HG02852 (cell line): Measurements from ENCODE around the gene RREB1.
"Not testable (repeated sequence)": the region's sequence is repeated elsewhere in the genome, so short reads cannot be mapped to it uniquely, and the experiment has no call there.

ENCODE experiments used
- ATAC-seq: cut with Tn5 transposase; IDR thresholded peaks from one replicate; pipeline ENCODE4 v1.9.1; 2021; ENCODE audit warnings: mild to moderate bottlenecking, moderate library complexity; ENCODE audit not compliant: unreplicated experiment

The RREB1 gene

GRCh38 chr6:7143476-7143974, 35.8 kb downstream of the RREB1 start:
- no peak for ATAC-seq

- no peak for ATAC-seq
Measured at GRCh38 chr6:7144872-7145584, 37.3 kb downstream of the RREB1 start.

DNA sequence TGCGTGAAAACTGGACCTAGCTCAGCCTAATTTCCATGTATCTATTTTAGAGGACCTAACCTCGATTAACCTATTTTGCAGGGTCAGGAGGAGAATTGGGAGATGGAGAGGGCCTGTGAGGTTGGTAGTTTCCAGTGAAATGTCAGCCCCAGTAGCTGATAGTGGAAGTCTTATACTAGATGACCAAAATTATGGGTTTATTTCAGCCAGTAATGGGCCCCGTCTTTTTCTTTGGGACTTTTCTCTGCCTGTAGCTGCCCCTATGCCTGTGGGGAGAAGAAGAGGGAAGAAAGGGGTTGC, 37.8 kb downstream of the RREB1 start:
- ATAC-seq, result no peak

DNA sequence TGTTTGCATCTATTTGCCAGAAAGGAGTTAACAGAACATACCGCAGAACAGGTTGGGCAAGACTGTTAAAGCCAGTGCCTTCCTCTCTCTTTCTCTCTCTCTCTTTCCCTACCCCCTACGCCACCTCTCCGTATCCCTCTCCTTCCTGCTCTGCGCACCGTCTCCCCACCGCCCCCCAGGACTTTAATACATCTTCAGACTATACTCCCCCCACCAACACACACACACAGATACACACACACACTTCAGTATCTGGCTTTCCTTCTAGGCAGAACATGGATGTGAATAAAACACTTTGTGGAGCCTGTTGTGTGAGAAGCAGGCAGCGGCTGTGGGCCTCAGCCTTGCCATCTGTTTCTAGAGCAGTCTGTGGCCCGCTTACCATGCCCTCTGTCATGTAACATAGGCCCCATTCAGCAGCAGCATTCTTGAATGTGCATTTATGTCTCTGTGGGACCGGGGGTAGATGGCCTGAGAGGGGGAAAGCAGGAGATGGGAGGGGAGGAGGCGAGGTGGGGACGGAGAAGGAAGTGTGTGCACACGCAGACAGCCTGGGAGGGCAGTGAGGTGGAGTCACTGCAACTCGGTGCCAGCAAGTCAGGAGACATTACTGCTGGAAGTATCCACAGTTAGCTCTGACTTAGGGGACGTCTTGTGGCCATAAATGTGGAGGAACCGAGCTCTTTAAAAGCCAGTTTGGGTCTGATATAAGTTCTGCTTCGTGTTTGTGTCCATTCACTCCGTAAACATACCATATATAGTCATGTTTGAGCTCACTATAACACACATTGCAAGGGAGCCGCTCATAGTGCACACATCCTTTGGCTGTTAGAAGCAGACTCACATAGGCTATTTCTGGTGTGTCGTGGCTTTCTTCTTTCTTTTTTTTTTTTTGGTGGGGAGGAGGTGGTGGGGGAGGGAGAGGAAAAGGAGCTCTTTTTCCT, 38.4 kb downstream of the RREB1 start:
- peak; percentile 69 for ATAC-seq

- ATAC-seq, result no peak
Measured at GRCh38 chr6:7147051-7147671, 39.4 kb downstream of the RREB1 start.

DNA sequence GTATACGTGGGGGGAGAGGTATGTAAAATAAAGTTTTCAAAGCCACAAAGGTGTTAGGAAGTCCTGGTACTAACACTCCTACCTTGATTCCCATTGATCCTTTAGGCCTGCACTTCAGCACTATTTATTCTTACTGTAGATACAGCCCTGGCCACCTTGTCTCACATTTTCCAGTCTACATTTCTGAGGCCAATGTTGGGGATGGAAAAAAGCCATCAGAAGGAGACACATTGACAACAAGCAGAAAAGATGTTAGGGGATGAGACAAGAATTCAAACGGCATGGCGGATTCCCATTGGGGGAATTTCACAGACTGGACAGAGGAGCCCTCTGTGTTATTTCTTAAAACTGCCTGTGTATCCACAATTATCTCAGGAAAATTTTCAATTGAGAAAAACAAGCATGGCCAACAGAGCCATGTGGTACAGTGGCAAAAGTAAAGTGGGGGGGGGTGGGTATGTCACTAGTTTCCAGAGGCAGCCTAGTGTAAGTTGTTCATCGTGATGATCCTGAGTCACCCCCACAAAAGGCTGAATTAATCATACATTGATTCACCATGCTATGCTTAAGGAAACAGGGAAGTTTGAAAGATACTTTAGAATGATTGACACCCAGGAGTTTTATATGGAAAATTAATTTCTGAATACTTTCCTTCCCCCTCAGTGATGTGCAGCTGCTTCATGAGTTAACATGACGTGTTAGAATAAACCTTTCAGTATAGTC, 40.5 kb downstream of the RREB1 start:
- ATAC-seq, result no peak

GRCh38 chr6:7150381-7151064, 42.8 kb downstream of the RREB1 start:
- no peak for ATAC-seq

DNA sequence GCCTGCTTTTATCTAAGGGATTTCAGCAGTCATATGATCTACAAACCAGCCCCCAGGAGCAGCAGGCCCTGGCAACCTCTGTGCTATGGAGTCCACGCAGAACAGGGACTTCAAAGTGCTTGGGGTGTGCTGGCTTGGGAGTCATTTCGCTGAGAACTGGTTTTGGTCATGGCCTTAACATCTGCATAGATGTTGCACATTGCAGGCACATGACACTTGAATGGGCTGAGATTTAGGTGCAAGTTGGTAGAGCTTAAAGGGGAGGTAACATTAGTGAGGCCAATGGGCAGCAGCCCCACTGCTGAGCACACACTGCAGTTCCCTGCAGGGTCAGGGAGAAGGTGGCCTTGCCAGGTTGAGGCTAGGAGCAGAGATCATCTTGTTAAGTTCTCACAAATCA, 43.6 kb downstream of the RREB1 start:
- ATAC-seq, result no peak

- no peak for ATAC-seq
Measured at GRCh38 chr6:7152462-7152861, 44.7 kb downstream of the RREB1 start.

DNA sequence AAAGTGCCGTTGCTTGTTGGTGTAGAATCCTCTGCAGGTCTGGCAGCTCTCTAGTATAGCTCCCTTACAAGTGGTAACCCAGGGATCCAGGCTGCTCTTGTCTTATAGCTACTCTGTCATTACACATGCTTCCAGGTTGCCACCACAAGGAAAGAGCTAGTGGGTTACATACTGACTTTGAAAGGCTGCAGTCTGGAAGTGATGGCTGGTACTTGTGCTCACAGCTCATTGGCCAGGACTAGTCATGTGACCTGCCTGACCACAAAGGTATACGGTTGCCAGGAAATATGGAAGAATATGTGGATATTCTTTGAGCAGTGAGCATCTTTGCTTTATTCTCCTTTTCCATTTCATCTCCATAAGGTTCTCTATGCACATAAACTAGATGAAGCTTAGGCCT, 46.0 kb downstream of the RREB1 start:
- no peak for ATAC-seq

GRCh38 chr6:7154341-7155139, 46.8 kb downstream of the RREB1 start:
- peak; percentile 72 for ATAC-seq

DNA sequence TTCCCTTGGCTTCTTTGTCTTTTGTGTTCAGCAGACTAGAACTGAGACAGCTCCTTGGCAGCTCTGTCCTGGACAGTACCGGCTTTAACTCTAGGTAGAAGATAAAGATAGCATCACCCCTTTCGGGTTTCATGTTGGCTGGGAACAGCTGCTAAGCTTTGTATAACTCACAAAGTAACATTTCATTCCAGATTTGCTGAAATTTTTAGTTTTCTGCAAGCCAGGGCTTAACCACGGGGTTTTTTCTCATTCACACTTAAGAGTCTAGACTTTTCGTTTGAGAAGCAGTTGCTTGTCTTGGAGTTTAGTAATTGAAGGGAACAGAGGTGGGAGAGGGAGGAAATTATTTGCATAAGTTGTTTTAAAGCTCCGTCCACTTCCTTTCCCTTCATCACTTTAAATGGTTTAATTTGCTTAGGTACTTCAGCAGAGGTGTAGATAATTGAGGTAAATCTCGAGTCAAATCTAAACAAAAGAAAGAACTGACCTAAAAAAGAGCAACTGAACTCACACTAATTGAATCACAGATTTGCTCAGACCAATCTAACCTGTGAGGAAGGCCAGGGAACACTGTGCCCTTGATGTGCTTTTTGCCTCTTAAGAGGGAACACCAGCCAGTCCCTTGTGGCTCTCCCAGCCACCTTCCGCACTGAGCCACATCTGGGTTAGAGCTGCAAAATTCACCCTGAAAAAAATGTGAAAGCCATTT, 48.3 kb downstream of the RREB1 start:
- peak; percentile 54 for ATAC-seq

- ATAC-seq, result no peak
Measured at GRCh38 chr6:7156643-7157278, 49.0 kb downstream of the RREB1 start.

GRCh38 chr6:7157307-7157706, 49.5 kb downstream of the RREB1 start:
- not testable (repeated sequence) for ATAC-seq

DNA sequence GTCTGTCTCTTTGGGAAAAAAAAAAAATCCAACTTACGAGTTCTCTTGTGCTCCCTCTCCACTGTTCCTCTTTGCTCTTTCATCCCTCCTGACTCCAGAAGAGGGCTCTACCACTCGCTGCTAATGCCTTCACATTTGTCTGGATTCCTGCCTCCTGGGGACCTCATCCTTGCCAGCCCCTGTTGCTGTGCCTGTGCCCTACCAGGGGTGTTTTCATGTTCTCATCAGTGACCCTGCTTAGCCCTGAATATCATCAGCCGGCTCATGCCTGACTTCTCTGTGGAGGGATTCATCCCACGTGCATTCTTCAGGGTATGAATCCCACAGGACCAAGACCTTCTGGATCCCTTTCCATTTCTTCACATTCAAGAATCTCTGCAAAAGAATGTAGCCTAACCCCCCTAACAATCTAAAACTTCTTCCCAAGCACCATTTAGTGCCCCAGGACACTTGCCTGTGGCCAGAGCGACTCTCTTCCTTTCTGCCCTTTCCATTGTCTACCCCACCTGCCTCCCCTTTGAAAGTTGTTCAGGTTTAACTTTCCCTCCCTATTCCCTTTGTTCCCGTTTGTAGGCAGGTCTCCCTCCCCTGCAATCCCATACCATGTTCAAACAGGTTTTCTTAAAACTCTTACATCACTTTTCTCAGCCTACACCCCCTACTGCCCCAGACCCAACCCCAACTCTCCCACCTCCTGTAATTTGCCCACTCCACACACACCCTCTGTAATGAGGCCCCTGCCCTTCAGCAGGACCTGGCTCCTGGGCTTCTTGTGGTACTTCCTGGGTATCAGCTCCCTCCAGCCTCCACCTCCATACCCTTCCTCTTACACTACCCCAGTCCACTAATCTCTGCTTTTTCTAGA, 50.2 kb downstream of the RREB1 start:
- ATAC-seq, result no peak

DNA sequence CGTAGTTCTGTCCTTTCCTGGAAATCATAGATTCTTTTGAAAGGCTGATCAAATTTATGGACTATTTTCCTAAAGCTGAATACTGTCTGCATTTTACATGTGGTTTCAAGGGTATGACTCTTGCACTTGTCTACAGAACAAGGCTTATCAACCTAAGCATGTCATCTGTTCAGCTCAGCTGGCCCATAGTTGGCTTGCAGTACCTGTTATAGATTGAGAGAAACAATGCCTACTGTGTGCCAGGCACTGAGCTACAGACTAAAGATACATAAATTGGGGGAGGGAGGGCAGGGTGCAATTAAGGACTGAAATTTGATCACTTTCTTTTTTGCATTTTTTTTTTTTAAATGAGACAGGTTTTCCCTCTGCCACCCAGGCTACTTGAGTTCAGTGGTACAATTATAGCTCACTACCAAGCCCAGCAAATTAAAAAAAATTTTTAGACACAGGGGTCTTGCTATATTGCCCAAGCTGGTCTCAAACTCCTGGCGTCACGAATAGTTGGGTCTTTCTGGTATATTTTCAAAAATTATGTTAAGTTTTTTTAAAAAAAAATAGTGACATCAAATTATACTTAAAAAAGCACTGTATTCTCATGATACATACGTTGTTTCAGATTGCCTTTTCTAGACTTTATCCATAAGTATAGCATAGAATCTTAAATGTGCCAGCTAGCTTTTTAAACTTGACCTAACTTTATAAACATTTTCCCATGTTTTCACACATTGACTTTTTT, 52.2 kb downstream of the RREB1 start:
- no peak for ATAC-seq

GRCh38 chr6:7161253-7161623, 53.5 kb downstream of the RREB1 start:
- no peak for ATAC-seq
